Body of pancreas (tissue), 4 donors: Measurements from ENCODE around the gene IFT43. TPM values are rescaled to one million over a fixed set of nuclear protein-coding genes. Genes with fewer than 3 reads are reported as not detected.

Experiments
- ATAC-seq: fragments of 150-250 bp; one replicate; pipeline ENCODE4 v1.9.1; 2016
- DNase-seq, 4 donors: peaks; one replicate each; pipeline ENCODE4 v3.0.0-alpha.2; 2019
- H3K27ac ChIP-seq, 4 donors: fragments of 200-600 bp; sonication (generic); 1 replicate in 3 of 4; 2 replicates in 1 of 4; pipeline versions ENCODE4 v1.5.1 to v1.6.1; 2016 to 2019; ENCODE audit warnings: mild to moderate bottlenecking in 1 of 4, mixed read lengths in 1 of 4, moderate library complexity in 1 of 4
- H3K27me3 ChIP-seq, 2 donors: fragments of 200-600 bp; sonication (generic); one replicate each; pipeline ENCODE4 v1.6.0; 2016; ENCODE audit warnings: mild to moderate bottlenecking in 1 of 2
- H3K36me3 ChIP-seq, 2 donors: fragments of 200-600 bp; sonication (generic); replicated peaks in 1 of 2; 2 replicates each; pipeline ENCODE4 v1.5.1; 2016; ENCODE audit warnings: low read depth in 2 of 2; ENCODE audit not compliant: insufficient read depth in 1 of 2
- H3K4me1 ChIP-seq: fragments of 200-600 bp; sonication (generic); one replicate; pipeline ENCODE4 v1.6.0; 2016
- H3K4me3 ChIP-seq, 2 donors: fragments of 200-600 bp; sonication (generic); 1 replicate in 1 of 2; 2 replicates in 1 of 2; pipeline ENCODE4 v1.5.1; 2016 to 2019
- H3K9me3 ChIP-seq, 3 donors: fragments of 200-600 bp; sonication (generic); 1 replicate in 2 of 3; 2 replicates in 1 of 3; pipeline ENCODE4 v1.5.1; 2016
- CTCF ChIP-seq, 7 experiments: fragments of 450-650 bp in 4 of 7; fragments of 200-600 bp in 3 of 7; sonication (generic) in 3 of 7; IDR thresholded peaks; one replicate each; pipeline ENCODE4 v1.5.1; 2016 to 2019; ENCODE audit warnings: antibody characterized with exemption in 7 of 7
- POLR2A ChIP-seq, 3 donors: fragments of 450-650 bp; IDR thresholded peaks; one replicate each; pipeline ENCODE4 v1.6.1; 2016; ENCODE audit warnings: antibody characterized with exemption in 3 of 3, mild to moderate bottlenecking in 2 of 3
- WGBS, 2 donors: methylation state at CpG; one replicate each; pipeline ENCODE4 v1.1.5; 2017; 5-methylcytosine and 5-hydroxymethylcytosine counted together
- intact Hi-C: fragments of 100-400 bp; cut with DNase I; formaldehyde crosslinking; loops from one replicate; pipeline ENCODE4 v1.15.1; 2023
- total RNA-seq, 2 donors: library from RNA; depleted of rRNA; stranded (reverse); fragments of >200 nt; gene quantifications; one replicate each; pipeline ENCODE4 v1.1.0, GENCODE V29; 2016

IFT43 gene
- total RNA-seq, 2 donors from 2014 or later: 15.0 to 18.5 TPM

DNA sequence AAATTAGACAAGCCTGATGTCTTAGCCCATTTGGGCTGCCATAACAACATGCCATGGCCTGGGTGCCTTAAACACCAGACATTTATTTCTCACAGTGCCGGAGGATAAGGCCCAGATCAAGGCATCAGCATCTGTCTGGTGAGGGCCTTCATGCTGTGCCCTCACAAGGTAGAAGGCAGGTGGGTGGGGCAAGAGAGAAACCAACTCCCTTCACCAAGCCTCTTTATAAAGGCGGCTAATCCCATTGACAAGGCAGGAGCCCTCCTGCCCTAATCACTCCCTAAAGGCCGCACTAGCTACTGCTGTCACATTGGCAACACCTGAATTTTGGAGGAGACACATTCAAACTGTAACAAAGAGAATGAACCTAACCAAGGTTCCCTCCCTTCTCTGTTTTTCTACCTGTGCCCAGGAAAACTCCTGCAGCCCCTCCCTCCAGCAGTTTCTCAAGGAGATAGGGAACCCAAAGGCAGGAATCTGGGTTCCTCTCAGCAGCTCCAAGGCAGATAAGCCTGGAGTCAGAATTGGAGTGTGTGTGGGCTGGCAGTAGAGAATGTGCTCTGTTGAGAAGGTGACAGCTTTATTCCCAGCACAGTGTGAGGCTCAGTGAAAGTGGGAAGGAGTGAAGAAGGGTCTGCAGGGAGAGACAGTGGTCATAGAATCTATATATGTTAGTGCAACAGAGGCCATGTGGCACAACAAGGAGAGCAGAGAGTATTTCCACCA is 144.5 kb downstream of the IFT43 start:
- intact Hi-C loops: no loop called here
- ATAC-seq (no peak), DNase-seq (no peak)
- 20 to 39% methylated on average over 3 of the region's 3 CpGs for WGBS, 2 donors
- Histone ChIP-seq H3K9me3 (no peaks in the 10 kb centered on the region), H3K36me3 (no peaks in the 10 kb centered on the region), H3K27me3 (no peaks in the 10 kb centered on the region), H3K27ac (no peak overlapping the region), H3K4me1 (no peaks in the 10 kb centered on the region), H3K4me3 (no peak overlapping the region)
- no peak for TF ChIP-seq CTCF (IDR thresholded peaks at IDR 0.05)
- TF ChIP-seq POLR2A (IDR thresholded peaks at IDR 0.05): no peak

GRCh38 chr14:76131071-76131965 is 145.8 kb downstream of the IFT43 start:
- Histone ChIP-seq H3K36me3 (no peaks in the 10 kb centered on the region), H3K4me3 (no peak overlapping the region), H3K9me3 (no peaks in the 10 kb centered on the region), H3K4me1 (no peaks in the 10 kb centered on the region), H3K27me3 (no peaks in the 10 kb centered on the region), H3K27ac (no peak overlapping the region)
- ATAC-seq: no peak
- no peak for DNase-seq
- intact Hi-C loops: no loop called here
- TF ChIP-seq POLR2A (IDR thresholded peaks at IDR 0.05): no peak
- no peak for TF ChIP-seq CTCF (IDR thresholded peaks at IDR 0.05)
- 3 to 8% methylated on average over 9 to 30 of the region's 30 CpGs for WGBS, 2 donors

DNA sequence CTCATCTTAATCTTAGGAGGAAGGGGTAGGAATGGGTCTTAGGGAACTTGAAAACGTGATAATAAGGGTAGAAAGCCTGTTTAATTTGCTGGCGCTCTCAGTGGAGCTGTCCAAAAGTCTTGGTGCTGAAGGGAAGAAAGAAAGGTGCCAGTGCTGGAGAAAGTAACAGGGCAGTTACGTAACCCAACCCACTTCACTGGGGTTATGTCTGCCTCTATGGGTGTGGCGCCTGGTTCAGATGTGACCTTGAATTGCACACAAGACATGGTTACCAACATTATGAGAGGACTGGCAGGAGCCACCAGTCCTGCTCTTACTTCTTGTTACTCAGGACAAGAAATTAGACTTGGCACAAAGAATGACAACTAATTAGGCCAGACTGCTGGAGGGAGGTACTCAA is 147.5 kb downstream of the IFT43 start:
- Histone ChIP-seq H3K27me3 (no peaks in the 10 kb centered on the region), H3K9me3 (no peaks in the 10 kb centered on the region), H3K4me1 (no peaks in the 10 kb centered on the region), H3K27ac (no peak overlapping the region), H3K36me3 (no peaks in the 10 kb centered on the region), H3K4me3 (no peak overlapping the region)
- TF ChIP-seq POLR2A (IDR thresholded peaks at IDR 0.05) (no peak), CTCF (IDR thresholded peaks at IDR 0.05) (no peak)
- ATAC-seq: no peak
- no peak for DNase-seq
- WGBS, 2 donors: 15% methylated on average over 4 of the region's 4 CpGs
- intact Hi-C loops: no loop called here

Other genes starting within 250 kb of the IFT43 start
- gene TGFB3, start 3.8 kb upstream of the IFT43 start, total RNA-seq: 10 to 100 TPM; 23.6 to 30.7 TPM
- gene GPATCH2L, start 166.2 kb downstream of the IFT43 start, total RNA-seq: 10 to 100 TPM; 23.4 to 61.7 TPM